ENCODE measurements around the gene KIRREL3.

DNA sequence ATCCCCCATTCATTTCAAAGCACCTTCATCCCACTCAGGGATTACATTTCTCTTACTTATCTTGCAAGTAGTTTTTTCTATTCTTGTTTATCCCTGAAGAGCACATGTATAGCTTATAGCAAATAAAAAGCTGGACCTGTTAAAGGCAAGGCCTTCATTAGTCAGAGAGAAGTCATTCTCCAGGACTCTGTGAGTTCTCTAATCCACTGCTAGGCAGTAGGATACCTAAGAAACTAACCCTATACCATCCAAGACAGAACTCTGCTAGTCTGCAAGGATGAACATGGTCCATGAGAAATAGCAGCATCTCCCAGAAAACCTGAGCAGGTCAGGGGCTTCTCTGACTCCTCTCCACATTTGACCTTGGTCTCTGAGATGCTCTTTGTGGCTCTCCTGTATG, 104.5 kb downstream of the KIRREL3 start:
- TF ChIP-seq POLR2AphosphoS5 (IDR thresholded peaks at IDR 0.05; ENCODE audit: low read depth): no peak
- TF ChIP-seq, protein P1, sequence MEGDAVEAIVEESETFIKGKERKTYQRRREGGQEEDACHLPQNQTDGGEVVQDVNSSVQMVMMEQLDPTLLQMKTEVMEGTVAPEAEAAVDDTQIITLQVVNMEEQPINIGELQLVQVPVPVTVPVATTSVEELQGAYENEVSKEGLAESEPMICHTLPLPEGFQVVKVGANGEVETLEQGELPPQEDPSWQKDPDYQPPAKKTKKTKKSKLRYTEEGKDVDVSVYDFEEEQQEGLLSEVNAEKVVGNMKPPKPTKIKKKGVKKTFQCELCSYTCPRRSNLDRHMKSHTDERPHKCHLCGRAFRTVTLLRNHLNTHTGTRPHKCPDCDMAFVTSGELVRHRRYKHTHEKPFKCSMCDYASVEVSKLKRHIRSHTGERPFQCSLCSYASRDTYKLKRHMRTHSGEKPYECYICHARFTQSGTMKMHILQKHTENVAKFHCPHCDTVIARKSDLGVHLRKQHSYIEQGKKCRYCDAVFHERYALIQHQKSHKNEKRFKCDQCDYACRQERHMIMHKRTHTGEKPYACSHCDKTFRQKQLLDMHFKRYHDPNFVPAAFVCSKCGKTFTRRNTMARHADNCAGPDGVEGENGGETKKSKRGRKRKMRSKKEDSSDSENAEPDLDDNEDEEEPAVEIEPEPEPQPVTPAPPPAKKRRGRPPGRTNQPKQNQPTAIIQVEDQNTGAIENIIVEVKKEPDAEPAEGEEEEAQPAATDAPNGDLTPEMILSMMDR (IDR thresholded peaks at IDR 0.05; ENCODE audit: insufficient read depth, low read length): no peak
- TF ChIP-seq, protein P2, sequence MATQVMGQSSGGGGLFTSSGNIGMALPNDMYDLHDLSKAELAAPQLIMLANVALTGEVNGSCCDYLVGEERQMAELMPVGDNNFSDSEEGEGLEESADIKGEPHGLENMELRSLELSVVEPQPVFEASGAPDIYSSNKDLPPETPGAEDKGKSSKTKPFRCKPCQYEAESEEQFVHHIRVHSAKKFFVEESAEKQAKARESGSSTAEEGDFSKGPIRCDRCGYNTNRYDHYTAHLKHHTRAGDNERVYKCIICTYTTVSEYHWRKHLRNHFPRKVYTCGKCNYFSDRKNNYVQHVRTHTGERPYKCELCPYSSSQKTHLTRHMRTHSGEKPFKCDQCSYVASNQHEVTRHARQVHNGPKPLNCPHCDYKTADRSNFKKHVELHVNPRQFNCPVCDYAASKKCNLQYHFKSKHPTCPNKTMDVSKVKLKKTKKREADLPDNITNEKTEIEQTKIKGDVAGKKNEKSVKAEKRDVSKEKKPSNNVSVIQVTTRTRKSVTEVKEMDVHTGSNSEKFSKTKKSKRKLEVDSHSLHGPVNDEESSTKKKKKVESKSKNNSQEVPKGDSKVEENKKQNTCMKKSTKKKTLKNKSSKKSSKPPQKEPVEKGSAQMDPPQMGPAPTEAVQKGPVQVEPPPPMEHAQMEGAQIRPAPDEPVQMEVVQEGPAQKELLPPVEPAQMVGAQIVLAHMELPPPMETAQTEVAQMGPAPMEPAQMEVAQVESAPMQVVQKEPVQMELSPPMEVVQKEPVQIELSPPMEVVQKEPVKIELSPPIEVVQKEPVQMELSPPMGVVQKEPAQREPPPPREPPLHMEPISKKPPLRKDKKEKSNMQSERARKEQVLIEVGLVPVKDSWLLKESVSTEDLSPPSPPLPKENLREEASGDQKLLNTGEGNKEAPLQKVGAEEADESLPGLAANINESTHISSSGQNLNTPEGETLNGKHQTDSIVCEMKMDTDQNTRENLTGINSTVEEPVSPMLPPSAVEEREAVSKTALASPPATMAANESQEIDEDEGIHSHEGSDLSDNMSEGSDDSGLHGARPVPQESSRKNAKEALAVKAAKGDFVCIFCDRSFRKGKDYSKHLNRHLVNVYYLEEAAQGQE (IDR thresholded peaks at IDR 0.05; ENCODE audit: insufficient replicate concordance, low read depth): no peak

Measured in HL-60 (cell line).